ENCODE data around the gene SERPINB7.

DNA sequence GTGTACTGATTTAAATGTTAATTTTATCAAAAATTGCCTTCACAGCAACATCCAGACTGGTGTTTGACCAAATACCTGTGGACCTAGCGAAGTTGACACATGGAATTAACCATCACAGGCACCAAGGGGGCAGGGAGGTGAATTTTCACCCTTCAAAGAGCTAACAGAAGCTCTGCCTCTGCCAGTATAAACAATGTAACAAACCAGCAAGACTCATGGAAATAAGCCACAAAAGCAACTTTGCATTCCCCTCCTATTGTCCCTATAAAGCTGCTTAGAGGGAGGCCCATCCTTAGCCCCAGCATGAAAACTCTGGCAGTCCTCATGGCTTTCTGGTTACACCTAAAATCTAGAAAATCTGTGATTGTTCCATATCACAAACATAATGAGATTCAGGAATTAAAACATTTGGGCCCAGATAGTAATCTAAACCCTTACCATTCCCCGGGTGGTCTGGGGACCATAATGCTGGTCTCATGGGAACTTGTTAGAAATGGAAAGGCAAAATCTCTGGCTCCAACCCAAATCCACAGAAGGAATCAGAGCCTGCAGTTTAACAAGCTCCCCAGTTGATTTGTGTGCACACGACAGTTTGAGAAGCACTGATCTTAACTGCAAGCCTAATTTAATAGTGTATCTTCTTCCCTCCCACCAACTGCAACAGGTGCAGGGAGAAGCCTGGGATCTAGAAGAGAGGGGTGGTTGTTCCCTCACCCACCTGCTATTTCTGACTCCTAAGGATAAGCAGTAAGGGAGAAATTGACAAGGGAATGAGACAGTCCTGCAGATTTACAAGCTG is 49.3 kb upstream of the SERPINB7 start:
- TF ChIP-seq CTCF (IDR thresholded peaks at IDR 0.05 in 8 of 11, conservative IDR thresholded peaks at IDR 0.05 in 3 of 11), result no peak
- no peak for TF ChIP-seq POLR2AphosphoS5 (IDR thresholded peaks at IDR 0.05)
- no peak for TF ChIP-seq POLR2A (IDR thresholded peaks at IDR 0.05)

Data from spleen (tissue), 7 donors.